ENCODE results near the gene CMTR1.

The CMTR1 gene

GRCh38 chr6:37407948-37408347 lies 25.1 kb upstream of the CMTR1 start:
- H3K36me3 ChIP-seq (ENCODE audit: insufficient read depth, low read length) = no peaks in the 10 kb centered on the region
- H3K27me3 ChIP-seq (ENCODE audit: control insufficient read depth in 1 of 2, insufficient read depth in 2 of 2, low read length in 2 of 2) = no peaks in the 10 kb centered on the region
- H3K9ac ChIP-seq (ENCODE audit: low read length) = no peak overlapping the region
- H3K27ac ChIP-seq (ENCODE audit: low read depth, low read length) = no peak overlapping the region
- no peaks in the 10 kb centered on the region for H3K4me1 ChIP-seq (ENCODE audit: insufficient read depth, low read length)
- H3K4me3 ChIP-seq (ENCODE audit: low read depth in 1 of 2, low read length in 2 of 2) = no peak overlapping the region
- no peaks in the 10 kb centered on the region for H3K9me3 ChIP-seq (ENCODE audit: low read length)

- H3K27ac ChIP-seq (ENCODE audit: low read depth, low read length) = no peak overlapping the region
- H3K9ac ChIP-seq (ENCODE audit: low read length) = no peak overlapping the region
- no peaks in the 10 kb centered on the region for H3K4me1 ChIP-seq (ENCODE audit: insufficient read depth, low read length)
- H3K4me3 ChIP-seq (ENCODE audit: low read depth in 1 of 2, low read length in 2 of 2) = no peak overlapping the region
- no peaks in the 10 kb centered on the region for H3K27me3 ChIP-seq (ENCODE audit: control insufficient read depth in 1 of 2, insufficient read depth in 2 of 2, low read length in 2 of 2)
- H3K9me3 ChIP-seq (ENCODE audit: low read length) = no peaks in the 10 kb centered on the region
- H3K36me3 ChIP-seq (ENCODE audit: insufficient read depth, low read length) = no peaks in the 10 kb centered on the region
Measured at GRCh38 chr6:37409501-37409900, 23.5 kb upstream of the CMTR1 start.

- Histone ChIP-seq H3K9me3 (ENCODE audit: low read length) (no peaks in the 10 kb centered on the region), H3K4me1 (ENCODE audit: insufficient read depth, low read length) (no peaks in the 10 kb centered on the region), H3K9ac (ENCODE audit: low read length) (no peak overlapping the region), H3K4me3 (ENCODE audit: low read depth in 1 of 2, low read length in 2 of 2) (no peak overlapping the region), H3K27me3 (ENCODE audit: control insufficient read depth in 1 of 2, insufficient read depth in 2 of 2, low read length in 2 of 2) (no peaks in the 10 kb centered on the region), H3K27ac (ENCODE audit: low read depth, low read length) (no peak overlapping the region), H3K36me3 (ENCODE audit: insufficient read depth, low read length) (no peaks in the 10 kb centered on the region)
Measured at GRCh38 chr6:37417393-37417792, 15.6 kb upstream of the CMTR1 start.

GRCh38 chr6:37418722-37419121 lies 14.3 kb upstream of the CMTR1 start:
- H3K36me3 ChIP-seq (ENCODE audit: insufficient read depth, low read length) = no peaks in the 10 kb centered on the region
- no peaks in the 10 kb centered on the region for H3K27me3 ChIP-seq (ENCODE audit: control insufficient read depth in 1 of 2, insufficient read depth in 2 of 2, low read length in 2 of 2)
- no peaks in the 10 kb centered on the region for H3K4me1 ChIP-seq (ENCODE audit: insufficient read depth, low read length)
- no peak overlapping the region for H3K27ac ChIP-seq (ENCODE audit: low read depth, low read length)
- H3K9ac ChIP-seq (ENCODE audit: low read length) = no peak overlapping the region
- H3K9me3 ChIP-seq (ENCODE audit: low read length) = no peaks in the 10 kb centered on the region
- H3K4me3 ChIP-seq (ENCODE audit: low read depth in 1 of 2, low read length in 2 of 2) = no peak overlapping the region

GRCh38 chr6:37426058-37426944 lies 6.7 kb upstream of the CMTR1 start:
- Histone ChIP-seq H3K27me3 (ENCODE audit: control insufficient read depth in 1 of 2, insufficient read depth in 2 of 2, low read length in 2 of 2) (no peaks in the 10 kb centered on the region), H3K36me3 (ENCODE audit: insufficient read depth, low read length) (no peaks in the 10 kb centered on the region), H3K27ac (ENCODE audit: low read depth, low read length) (no peak overlapping the region), H3K4me3 (ENCODE audit: low read depth in 1 of 2, low read length in 2 of 2) (no peak overlapping the region), H3K4me1 (ENCODE audit: insufficient read depth, low read length) (no peaks in the 10 kb centered on the region), H3K9me3 (ENCODE audit: low read length) (no peaks in the 10 kb centered on the region), H3K9ac (ENCODE audit: low read length) (no peak overlapping the region)

- Histone ChIP-seq H3K27ac (ENCODE audit: low read depth, low read length) (no peak overlapping the region), H3K27me3 (ENCODE audit: control insufficient read depth in 1 of 2, insufficient read depth in 2 of 2, low read length in 2 of 2) (no peaks in the 10 kb centered on the region), H3K4me3 (ENCODE audit: low read depth in 1 of 2, low read length in 2 of 2) (no peak overlapping the region), H3K9me3 (ENCODE audit: low read length) (no peaks in the 10 kb centered on the region), H3K4me1 (ENCODE audit: insufficient read depth, low read length) (no peaks in the 10 kb centered on the region), H3K9ac (ENCODE audit: low read length) (no peak overlapping the region), H3K36me3 (ENCODE audit: insufficient read depth, low read length) (no peaks in the 10 kb centered on the region)
Measured at GRCh38 chr6:37426945-37427510, 6.0 kb upstream of the CMTR1 start.

GRCh38 chr6:37429352-37429750 lies 3.7 kb upstream of the CMTR1 start:
- H3K4me1 ChIP-seq (ENCODE audit: insufficient read depth, low read length) = peaks cover 9% of the 10 kb centered on the region
- no peaks in the 10 kb centered on the region for H3K27me3 ChIP-seq (ENCODE audit: control insufficient read depth in 1 of 2, insufficient read depth in 2 of 2, low read length in 2 of 2)
- no peak overlapping the region for H3K9ac ChIP-seq (ENCODE audit: low read length)
- H3K27ac ChIP-seq (ENCODE audit: low read depth, low read length) = no peak overlapping the region
- no peaks in the 10 kb centered on the region for H3K36me3 ChIP-seq (ENCODE audit: insufficient read depth, low read length)
- H3K9me3 ChIP-seq (ENCODE audit: low read length) = no peaks in the 10 kb centered on the region
- no peak overlapping the region for H3K4me3 ChIP-seq (ENCODE audit: low read depth in 1 of 2, low read length in 2 of 2)

GRCh38 chr6:37432590-37432915 lies 468 bp upstream of the CMTR1 start:
- Histone ChIP-seq H3K4me3 (ENCODE audit: low read depth in 1 of 2, low read length in 2 of 2) (peak overlapping the region; percentile 71 to 85), H3K27ac (ENCODE audit: low read depth, low read length) (peak overlapping the region; percentile 93), H3K27me3 (ENCODE audit: control insufficient read depth in 1 of 2, insufficient read depth in 2 of 2, low read length in 2 of 2) (no peaks in the 10 kb centered on the region), H3K9me3 (ENCODE audit: low read length) (no peaks in the 10 kb centered on the region), H3K36me3 (ENCODE audit: insufficient read depth, low read length) (peaks cover 20% of the 10 kb centered on the region), H3K4me1 (ENCODE audit: insufficient read depth, low read length) (peaks cover 20% of the 10 kb centered on the region), H3K9ac (ENCODE audit: low read length) (peak overlapping the region; percentile 11)

- H3K9me3 ChIP-seq (ENCODE audit: low read length) = no peaks in the 10 kb centered on the region
- H3K4me1 ChIP-seq (ENCODE audit: insufficient read depth, low read length) = peaks cover 20% of the 10 kb centered on the region
- peak overlapping the region; percentile 71 to 85 for H3K4me3 ChIP-seq (ENCODE audit: low read depth in 1 of 2, low read length in 2 of 2)
- H3K27ac ChIP-seq (ENCODE audit: low read depth, low read length) = peak overlapping the region; percentile 93
- peak overlapping the region; percentile 94 for H3K9ac ChIP-seq (ENCODE audit: low read length)
- H3K36me3 ChIP-seq (ENCODE audit: insufficient read depth, low read length) = peaks cover 30% of the 10 kb centered on the region
- H3K27me3 ChIP-seq (ENCODE audit: control insufficient read depth in 1 of 2, insufficient read depth in 2 of 2, low read length in 2 of 2) = no peaks in the 10 kb centered on the region
Measured at GRCh38 chr6:37433657-37434271, 743 bp downstream of the CMTR1 start.

- Histone ChIP-seq H3K27me3 (ENCODE audit: control insufficient read depth in 1 of 2, insufficient read depth in 2 of 2, low read length in 2 of 2) (no peaks in the 10 kb centered on the region), H3K9me3 (ENCODE audit: low read length) (no peaks in the 10 kb centered on the region), H3K36me3 (ENCODE audit: insufficient read depth, low read length) (peaks cover 34% of the 10 kb centered on the region), H3K9ac (ENCODE audit: low read length) (no peak overlapping the region), H3K4me1 (ENCODE audit: insufficient read depth, low read length) (peaks cover 20% of the 10 kb centered on the region), H3K4me3 (ENCODE audit: low read depth in 1 of 2, low read length in 2 of 2) (no peak overlapping the region), H3K27ac (ENCODE audit: low read depth, low read length) (no peak overlapping the region)
Measured at GRCh38 chr6:37435373-37435772, 2.4 kb downstream of the CMTR1 start.

- H3K9me3 ChIP-seq (ENCODE audit: low read length) = no peaks in the 10 kb centered on the region
- H3K4me1 ChIP-seq (ENCODE audit: insufficient read depth, low read length) = peaks cover 20% of the 10 kb centered on the region
- peaks cover 36% of the 10 kb centered on the region for H3K36me3 ChIP-seq (ENCODE audit: insufficient read depth, low read length)
- H3K4me3 ChIP-seq (ENCODE audit: low read depth in 1 of 2, low read length in 2 of 2) = no peak overlapping the region
- no peaks in the 10 kb centered on the region for H3K27me3 ChIP-seq (ENCODE audit: control insufficient read depth in 1 of 2, insufficient read depth in 2 of 2, low read length in 2 of 2)
- H3K27ac ChIP-seq (ENCODE audit: low read depth, low read length) = no peak overlapping the region
- no peak overlapping the region for H3K9ac ChIP-seq (ENCODE audit: low read length)
Measured at GRCh38 chr6:37435816-37436215, 2.8 kb downstream of the CMTR1 start.
